Upper lobe of right lung (tissue), 1 donor: ENCODE measurements around the gene PTPRN2. TPM values are rescaled to one million over a fixed set of nuclear protein-coding genes. Genes with fewer than 3 reads are reported as not detected.

Source experiments
- ATAC-seq: fragments of 200-7000 bp; cut with Tn5 transposase; one replicate; pipeline ENCODE4 v1.9.1; 2020; ENCODE audit warnings: mild to moderate bottlenecking, moderate library complexity
- DNase-seq: peaks from one replicate; pipeline ENCODE4 v3.0.0-alpha.2; 2020
- H3K27ac ChIP-seq: fragments of 200-600 bp; one replicate; pipeline ENCODE4 v1.8.0; 2022
- H3K27me3 ChIP-seq: fragments of 200-600 bp; one replicate; pipeline ENCODE4 v1.8.0; 2022; ENCODE audit warnings: mild to moderate bottlenecking
- H3K36me3 ChIP-seq: fragments of 200-600 bp; one replicate; pipeline ENCODE4 v1.8.0; 2022
- H3K4me1 ChIP-seq: fragments of 200-600 bp; one replicate; pipeline ENCODE4 v1.8.0; 2022
- H3K4me3 ChIP-seq: fragments of 200-600 bp; one replicate; pipeline ENCODE4 v1.8.0; 2022; ENCODE audit warnings: mild to moderate bottlenecking
- H3K9me3 ChIP-seq: fragments of 200-600 bp; one replicate; pipeline ENCODE4 v1.8.0; 2022
- intact Hi-C: fragments of 100-400 bp; cut with DNase I; formaldehyde crosslinking; loops from one replicate; pipeline ENCODE4 v1.11.0; 2022
- total RNA-seq: library from RNA; stranded (reverse); fragmentation: NEBNext Ultra II Directional; extraction: Animal tissue kit (Norgen Biotek cat#: 25700); gene quantifications from one replicate; pipeline ENCODE4 v1.2.1, GENCODE V29; 2021
- TF ChIP-seq, protein P1 (sequence below): fragments of 200-600 bp; IDR thresholded peaks from one replicate; pipeline ENCODE4 v1.8.0; 2022; ENCODE audit warnings: antibody characterized with exemption
- donor health status: DM: no; HTN: yes; CAD: no; lungs with severe emphysema.

The PTPRN2 gene
- total RNA-seq, 1 donor from 2014 or later = 4.9 TPM

DNA sequence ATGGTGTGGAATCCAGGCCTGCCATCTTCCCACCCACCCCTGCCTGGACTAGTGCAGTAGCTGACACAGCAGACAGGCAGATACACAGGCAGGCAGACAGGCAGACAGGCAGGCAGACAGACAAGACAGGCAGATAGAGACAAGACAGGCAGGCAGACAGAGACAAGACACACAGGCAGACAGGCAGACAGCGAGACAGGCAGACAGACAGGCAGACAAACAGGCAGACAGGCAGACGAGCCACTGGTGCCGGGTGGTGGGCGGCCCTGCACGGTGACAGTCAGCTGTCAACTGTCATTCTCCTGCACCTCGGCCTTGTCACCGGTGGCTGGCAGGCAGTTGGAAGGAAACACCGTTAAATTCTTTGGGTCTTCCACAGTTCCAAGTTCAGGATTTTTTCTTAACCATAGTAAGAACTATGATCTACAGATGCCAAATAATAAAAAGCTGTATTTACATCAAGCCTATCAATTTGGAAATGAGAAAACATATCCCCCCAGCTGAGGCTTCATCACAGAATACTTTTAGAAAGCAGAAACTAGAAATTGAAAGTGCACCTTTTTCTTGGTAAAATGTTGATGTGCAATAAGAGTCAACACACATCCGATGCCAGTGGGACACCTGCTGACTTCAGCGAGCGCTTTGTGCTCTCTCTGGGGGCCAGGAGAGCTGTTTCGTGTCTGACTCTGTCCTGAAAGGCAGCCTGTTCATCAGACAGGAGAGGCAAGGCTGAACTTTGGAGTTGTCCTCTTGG, 1000.4 kb downstream of the PTPRN2 start:
- Histone ChIP-seq H3K4me1 (no peaks in the 10 kb centered on the region), H3K27me3 (peaks cover 8% of the 10 kb centered on the region), H3K27ac (no peak overlapping the region), H3K9me3 (no peaks in the 10 kb centered on the region), H3K36me3 (no peaks in the 10 kb centered on the region), H3K4me3 (no peak overlapping the region)
- ATAC-seq (no peak), DNase-seq (peak; percentile 26)
- intact Hi-C loops = no loop called here
- TF ChIP-seq, protein P1, sequence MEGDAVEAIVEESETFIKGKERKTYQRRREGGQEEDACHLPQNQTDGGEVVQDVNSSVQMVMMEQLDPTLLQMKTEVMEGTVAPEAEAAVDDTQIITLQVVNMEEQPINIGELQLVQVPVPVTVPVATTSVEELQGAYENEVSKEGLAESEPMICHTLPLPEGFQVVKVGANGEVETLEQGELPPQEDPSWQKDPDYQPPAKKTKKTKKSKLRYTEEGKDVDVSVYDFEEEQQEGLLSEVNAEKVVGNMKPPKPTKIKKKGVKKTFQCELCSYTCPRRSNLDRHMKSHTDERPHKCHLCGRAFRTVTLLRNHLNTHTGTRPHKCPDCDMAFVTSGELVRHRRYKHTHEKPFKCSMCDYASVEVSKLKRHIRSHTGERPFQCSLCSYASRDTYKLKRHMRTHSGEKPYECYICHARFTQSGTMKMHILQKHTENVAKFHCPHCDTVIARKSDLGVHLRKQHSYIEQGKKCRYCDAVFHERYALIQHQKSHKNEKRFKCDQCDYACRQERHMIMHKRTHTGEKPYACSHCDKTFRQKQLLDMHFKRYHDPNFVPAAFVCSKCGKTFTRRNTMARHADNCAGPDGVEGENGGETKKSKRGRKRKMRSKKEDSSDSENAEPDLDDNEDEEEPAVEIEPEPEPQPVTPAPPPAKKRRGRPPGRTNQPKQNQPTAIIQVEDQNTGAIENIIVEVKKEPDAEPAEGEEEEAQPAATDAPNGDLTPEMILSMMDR = no peak

DNA sequence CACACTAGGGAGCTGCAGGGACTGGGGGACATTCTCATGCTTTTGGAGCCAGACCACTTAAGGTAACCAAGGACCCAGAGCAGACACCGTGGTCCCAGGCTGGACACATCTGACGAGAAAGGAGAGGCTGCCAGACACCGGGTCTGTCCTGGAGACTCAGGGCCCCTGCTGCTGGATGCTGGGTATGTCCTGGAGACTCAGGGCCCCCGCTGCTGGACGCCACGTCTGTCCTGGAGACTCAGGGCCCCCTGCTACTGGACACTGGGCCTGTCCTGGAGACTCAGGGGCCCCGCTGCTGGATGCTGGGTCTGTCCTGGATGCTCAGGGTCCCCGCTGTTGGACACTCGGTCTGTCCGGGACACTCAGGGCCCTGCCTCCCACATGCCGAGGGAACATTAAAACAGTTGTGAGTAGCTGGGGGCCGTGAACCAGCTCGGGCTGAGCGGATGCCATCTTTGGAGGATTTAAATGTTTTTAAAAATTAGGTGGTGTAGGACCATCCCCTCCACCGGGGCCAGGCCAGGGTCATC, 1001.1 kb downstream of the PTPRN2 start:
- H3K4me3 ChIP-seq = no peak overlapping the region
- H3K27ac ChIP-seq = no peak overlapping the region
- no peak for ATAC-seq
- H3K27me3 ChIP-seq = peaks cover 8% of the 10 kb centered on the region
- no peaks in the 10 kb centered on the region for H3K36me3 ChIP-seq
- TF ChIP-seq, protein P1 = no peak
- DNase-seq = peak; percentile 46
- intact Hi-C loops = no loop called here
- H3K9me3 ChIP-seq = no peaks in the 10 kb centered on the region
- H3K4me1 ChIP-seq = no peaks in the 10 kb centered on the region

DNA sequence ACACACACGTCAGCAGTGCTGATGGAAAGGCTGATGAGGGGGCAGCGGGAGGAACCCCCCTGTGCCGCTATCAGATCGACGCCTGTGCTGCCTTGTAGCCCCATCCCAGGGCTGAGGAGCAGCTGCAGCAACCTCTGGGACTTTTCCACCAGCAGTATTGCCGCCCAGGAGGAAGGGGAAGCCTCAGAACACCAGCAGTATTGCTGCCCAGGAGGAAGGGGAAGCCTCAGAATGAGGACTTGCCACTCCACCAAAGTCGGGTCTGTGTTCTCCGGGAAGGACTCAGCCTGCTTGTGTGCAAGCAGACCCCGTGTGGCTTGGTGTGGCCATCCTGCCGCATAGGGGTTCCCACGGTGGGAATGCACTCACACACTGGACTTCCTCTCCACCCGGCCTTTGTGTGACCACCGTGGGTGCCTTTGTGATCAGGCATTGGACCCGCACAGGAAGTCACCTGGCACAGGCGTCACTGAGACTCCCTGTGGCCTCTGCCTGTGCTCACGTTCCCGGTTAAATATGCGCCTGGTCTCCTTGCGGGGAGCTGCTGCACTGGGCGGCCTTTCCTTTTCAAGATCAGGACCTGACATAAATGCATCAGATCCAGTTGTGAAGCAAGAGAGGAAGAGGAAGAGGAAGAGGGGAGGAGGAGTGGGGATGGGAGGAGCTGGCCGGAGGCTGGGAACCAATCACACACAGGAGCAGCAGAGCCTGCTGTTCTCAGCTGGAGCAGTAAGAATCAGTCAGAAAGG, 1002.3 kb downstream of the PTPRN2 start:
- Histone ChIP-seq H3K27me3 (peaks cover 8% of the 10 kb centered on the region), H3K4me1 (no peaks in the 10 kb centered on the region), H3K27ac (no peak overlapping the region), H3K9me3 (no peaks in the 10 kb centered on the region), H3K36me3 (no peaks in the 10 kb centered on the region), H3K4me3 (no peak overlapping the region)
- ATAC-seq = peak; percentile 16
- intact Hi-C loops = no loop called here
- TF ChIP-seq, protein P1 = no peak
- peak; percentile 50 for DNase-seq

DNA sequence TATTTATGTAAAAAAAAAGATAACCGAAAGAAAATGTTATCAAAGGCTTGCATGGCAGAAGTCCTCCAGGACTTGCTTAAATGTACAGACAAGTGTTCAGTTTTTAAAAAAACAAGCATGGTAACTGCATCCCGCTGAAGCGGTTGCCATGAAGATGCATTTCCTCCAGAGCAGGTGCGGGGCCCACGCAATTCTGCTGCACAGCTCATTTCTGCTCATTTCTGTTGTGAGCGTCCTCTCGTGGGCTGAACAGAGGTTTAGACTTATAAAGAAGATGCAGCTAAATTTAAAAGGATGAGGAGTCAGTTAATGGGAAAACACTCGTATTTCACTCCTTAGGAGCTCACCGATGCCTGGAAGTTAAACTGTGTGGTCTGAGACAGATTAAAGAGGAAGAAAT, 1003.2 kb downstream of the PTPRN2 start:
- H3K9me3 ChIP-seq = no peaks in the 10 kb centered on the region
- H3K27ac ChIP-seq = no peak overlapping the region
- H3K4me1 ChIP-seq = no peaks in the 10 kb centered on the region
- TF ChIP-seq, protein P1 = no peak
- no peaks in the 10 kb centered on the region for H3K36me3 ChIP-seq
- H3K4me3 ChIP-seq = no peak overlapping the region
- H3K27me3 ChIP-seq = peaks cover 8% of the 10 kb centered on the region
- ATAC-seq = no peak
- intact Hi-C loops = no loop called here
- DNase-seq = peak; percentile 10

DNA sequence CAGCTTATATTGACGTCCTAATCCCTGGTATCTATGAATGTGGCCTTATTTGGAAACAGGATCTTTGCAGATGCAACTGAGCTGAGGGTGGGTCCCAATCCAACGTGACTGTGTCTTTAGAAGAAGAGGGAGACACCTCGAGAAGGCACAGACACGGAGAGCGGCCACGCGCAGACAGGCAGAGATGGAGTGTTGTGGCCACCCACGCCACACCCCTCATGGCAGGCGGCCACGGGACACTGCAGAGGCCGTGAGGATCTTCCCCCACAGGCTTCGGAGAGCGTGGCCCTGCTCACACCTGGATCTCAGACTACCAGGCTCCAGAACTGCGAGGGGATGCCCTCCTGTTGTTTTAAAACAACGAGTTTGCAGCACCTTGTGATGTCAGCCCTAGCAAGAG, 1005.9 kb downstream of the PTPRN2 start:
- TF ChIP-seq, protein P1 = no peak
- DNase-seq (peak; percentile 52), ATAC-seq (no peak)
- no peaks in the 10 kb centered on the region for H3K4me1 ChIP-seq
- H3K36me3 ChIP-seq = no peaks in the 10 kb centered on the region
- no peak overlapping the region for H3K27ac ChIP-seq
- H3K4me3 ChIP-seq = no peak overlapping the region
- H3K27me3 ChIP-seq = no peaks in the 10 kb centered on the region
- intact Hi-C loops = no loop called here
- no peaks in the 10 kb centered on the region for H3K9me3 ChIP-seq
